Hypothalamus (tissue), 51 donors: ENCODE measurements around the gene MYO1D.

Experiments used
- DNase-seq, 51 donors: peaks; one replicate each; lab custom pipeline; 2025; lab: John Stamatoyannopoulos, UW

MYO1D gene

GRCh38 chr17:32593003-32593402, 283.9 kb downstream of the MYO1D start:
- no peak for DNase-seq

- DNase-seq: no peak
Observed at GRCh38 chr17:32591405-32591804, 285.5 kb downstream of the MYO1D start.

GRCh38 chr17:32590974-32591373, 285.9 kb downstream of the MYO1D start:
- DNase-seq: no peak

GRCh38 chr17:32588982-32589381, 287.9 kb downstream of the MYO1D start:
- no peak for DNase-seq

GRCh38 chr17:32588135-32588534, 288.8 kb downstream of the MYO1D start:
- DNase-seq: no peak

- DNase-seq: no peak
Observed at GRCh38 chr17:32586666-32587065, 290.3 kb downstream of the MYO1D start.

GRCh38 chr17:32584792-32585191, 292.1 kb downstream of the MYO1D start:
- no peak for DNase-seq

GRCh38 chr17:32583053-32583452, 293.9 kb downstream of the MYO1D start:
- no peak for DNase-seq

- DNase-seq: no peak
Observed at GRCh38 chr17:32575852-32576251, 301.1 kb downstream of the MYO1D start.

GRCh38 chr17:32570081-32570396, 306.9 kb downstream of the MYO1D start:
- no peak for DNase-seq

GRCh38 chr17:32569171-32570080, 307.5 kb downstream of the MYO1D start:
- peak in 1 of 51 donors; percentile 7 for DNase-seq

GRCh38 chr17:32568705-32569104, 308.2 kb downstream of the MYO1D start:
- DNase-seq: no peak

- DNase-seq: no peak
Observed at GRCh38 chr17:32567511-32567910, 309.4 kb downstream of the MYO1D start.

GRCh38 chr17:32567086-32567485, 309.8 kb downstream of the MYO1D start:
- no peak for DNase-seq

GRCh38 chr17:32566303-32566702, 310.6 kb downstream of the MYO1D start:
- DNase-seq: no peak

GRCh38 chr17:32565401-32565800, 311.5 kb downstream of the MYO1D start:
- DNase-seq: no peak

- DNase-seq: no peak
Observed at GRCh38 chr17:32564325-32564724, 312.6 kb downstream of the MYO1D start.

- no peak for DNase-seq
Observed at GRCh38 chr17:32563583-32563982, 313.3 kb downstream of the MYO1D start.

GRCh38 chr17:32558997-32559650, 317.8 kb downstream of the MYO1D start:
- no peak for DNase-seq

- no peak for DNase-seq
Observed at GRCh38 chr17:32558326-32558955, 318.5 kb downstream of the MYO1D start.

- DNase-seq: no peak
Observed at GRCh38 chr17:32555611-32556310, 321.2 kb downstream of the MYO1D start.
